Measurements from ENCODE around the gene CRYBB1. TPM values are rescaled to one million over a fixed set of nuclear protein-coding genes. Genes with fewer than 3 reads are reported as not detected.
A peak's percentile ranks its signal among the peaks of the same experiment; 100 is the strongest.

CRYBB1 gene
- total RNA-seq, 3 donors from 2014 or later (not counting 1 experiment from before 2014, with no cell fraction given) = not detected

DNA sequence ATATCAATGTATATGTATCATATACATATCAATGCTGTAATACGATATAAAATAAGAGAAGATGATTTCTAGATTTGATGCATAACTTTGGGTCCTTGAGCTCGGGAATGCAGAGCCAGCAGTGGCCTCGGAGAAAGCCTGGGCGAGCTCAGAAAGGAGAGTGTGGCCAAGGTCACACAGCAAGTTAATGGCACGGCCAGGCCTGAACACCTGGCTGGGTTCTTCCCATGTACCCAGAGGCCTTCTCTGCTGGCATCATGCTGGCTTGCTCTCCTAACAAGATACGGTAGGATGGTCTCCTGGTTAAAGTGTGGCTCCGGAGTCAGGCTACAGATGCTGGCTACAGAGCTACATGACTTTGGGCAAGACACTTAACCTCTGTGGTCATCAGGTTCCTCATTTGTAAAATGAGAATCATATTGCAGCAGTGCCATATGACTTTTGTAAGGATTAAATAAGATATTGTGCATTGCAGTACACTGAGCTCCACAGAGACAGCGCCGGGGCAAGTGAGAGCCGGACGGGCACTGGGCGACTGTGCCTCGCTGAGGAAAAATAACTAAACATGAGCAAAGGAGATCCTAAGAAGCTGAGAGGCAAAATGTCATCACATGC, 57.8 kb downstream of the CRYBB1 start:
- intact Hi-C loops (cut with micrococcal nuclease) = no loop called here
- no peak for TF ChIP-seq CTCF (IDR thresholded peaks at IDR 0.05)
- peaks cover 74 to 90% of the 10 kb centered on the region in 2 donors for H3K4me1 Mint-ChIP-seq
- H3K36me3 Mint-ChIP-seq = no peaks in the 10 kb centered on the region
- Histone ChIP-seq H3K9me3 (ENCODE audit: control insufficient read depth, insufficient read depth, low read length) (no peaks in the 10 kb centered on the region), H3K4me3 (ENCODE audit: low read length) (no peak overlapping the region), H3K27ac (ENCODE audit: low read length) (no peak overlapping the region), H3K36me3 (ENCODE audit: control insufficient read depth, insufficient read depth, low read length) (peaks cover 34% of the 10 kb centered on the region), H3K4me1 (ENCODE audit: control insufficient read depth, insufficient read depth, low read length) (peaks cover 80% of the 10 kb centered on the region), H3K27me3 (ENCODE audit: control insufficient read depth, insufficient read depth, low read length) (no peaks in the 10 kb centered on the region)
- H3K9me3 Mint-ChIP-seq = no peaks in the 10 kb centered on the region
- H3K27ac Mint-ChIP-seq = peak overlapping the region; percentile 81 to 87
- no peaks in the 10 kb centered on the region for H3K27me3 Mint-ChIP-seq (ENCODE audit: low read depth in 2 of 2)
- no peak for DNase-seq
- H3K4me3 Mint-ChIP-seq = peak overlapping the region; percentile 26
- 89% methylated on average over 13 of the region's 13 CpGs for WGBS (ENCODE audit: insufficient coverage)
- ATAC-seq = no peak

DNA sequence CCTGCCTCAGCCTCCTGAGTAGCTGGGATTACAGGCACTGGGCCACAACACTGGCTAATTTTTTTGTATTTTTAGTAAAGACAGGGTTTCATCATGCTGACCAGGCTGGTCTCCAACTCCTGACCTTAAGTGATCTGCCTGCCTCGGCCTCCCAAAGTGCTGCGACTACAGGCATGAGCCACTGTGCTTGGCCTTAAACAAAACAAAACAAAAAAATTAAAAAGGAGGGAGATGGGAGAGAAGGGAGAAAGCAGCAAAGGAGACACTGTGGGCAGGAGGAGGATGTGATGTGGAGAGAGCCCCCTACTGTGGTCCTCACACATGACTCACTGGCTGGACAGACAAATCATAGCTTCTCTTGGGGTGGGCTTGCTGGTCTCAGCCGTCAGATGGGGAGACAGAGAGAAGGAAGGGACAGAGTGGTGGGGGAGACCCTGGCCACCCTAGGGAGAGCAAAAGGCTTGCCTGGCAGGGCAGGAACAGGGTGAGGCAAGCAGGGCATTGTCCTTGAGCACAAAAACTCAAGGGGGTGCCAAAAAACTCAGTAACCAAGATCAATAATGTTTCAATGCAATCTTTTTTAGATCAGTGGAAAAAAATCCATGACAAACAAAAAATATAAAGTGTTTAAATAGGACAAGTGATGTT, 59.5 kb downstream of the CRYBB1 start:
- intact Hi-C loops (cut with micrococcal nuclease) = no loop called here
- no peak for TF ChIP-seq CTCF (IDR thresholded peaks at IDR 0.05)
- Histone ChIP-seq H3K27me3 (ENCODE audit: control insufficient read depth, insufficient read depth, low read length) (no peaks in the 10 kb centered on the region), H3K4me1 (ENCODE audit: control insufficient read depth, insufficient read depth, low read length) (peaks cover 79% of the 10 kb centered on the region), H3K4me3 (ENCODE audit: low read length) (no peak overlapping the region), H3K9me3 (ENCODE audit: control insufficient read depth, insufficient read depth, low read length) (no peaks in the 10 kb centered on the region), H3K36me3 (ENCODE audit: control insufficient read depth, insufficient read depth, low read length) (peaks cover 20% of the 10 kb centered on the region), H3K27ac (ENCODE audit: low read length) (no peak overlapping the region)
- Mint-ChIP-seq H3K27ac (peak overlapping the region; percentile 81 to 87), H3K4me3 (no peak overlapping the region), H3K9me3 (no peaks in the 10 kb centered on the region), H3K36me3 (no peaks in the 10 kb centered on the region), H3K4me1 (peaks cover 68 to 83% of the 10 kb centered on the region in 2 donors), H3K27me3 (ENCODE audit: low read depth in 2 of 2) (no peaks in the 10 kb centered on the region)
- DNase-seq (no peak), ATAC-seq (no peak)
- WGBS (ENCODE audit: insufficient coverage) = 90% methylated on average over 3 of the region's 3 CpGs

DNA sequence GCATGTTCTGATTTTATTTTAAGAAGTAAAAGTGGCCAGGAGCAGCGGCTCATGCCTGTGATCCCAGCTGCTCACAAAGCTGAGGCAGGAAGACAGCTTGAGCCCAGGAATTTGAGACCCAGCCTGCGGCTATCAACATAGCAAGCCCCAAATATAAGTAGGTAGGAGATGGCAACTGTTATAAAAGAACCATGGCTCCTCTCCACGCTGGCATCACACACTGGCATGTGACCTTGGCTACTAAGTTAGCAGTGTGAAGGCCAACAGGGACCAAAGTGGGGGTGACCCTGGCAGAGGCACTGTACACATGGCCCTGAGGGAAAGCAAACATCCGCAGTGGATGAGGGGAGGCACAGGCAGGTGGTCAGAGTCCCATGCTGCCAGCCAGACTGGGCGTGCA, 60.9 kb downstream of the CRYBB1 start:
- Mint-ChIP-seq H3K27ac (peak overlapping the region; percentile 81 to 87), H3K4me1 (peaks cover 66 to 80% of the 10 kb centered on the region in 2 donors), H3K9me3 (no peaks in the 10 kb centered on the region), H3K27me3 (ENCODE audit: low read depth in 2 of 2) (no peaks in the 10 kb centered on the region), H3K36me3 (no peaks in the 10 kb centered on the region), H3K4me3 (no peak overlapping the region)
- TF ChIP-seq CTCF (IDR thresholded peaks at IDR 0.05) = no peak
- WGBS (ENCODE audit: insufficient coverage) = 97% methylated on average over 5 of the region's 5 CpGs
- Histone ChIP-seq H3K27me3 (ENCODE audit: control insufficient read depth, insufficient read depth, low read length) (no peaks in the 10 kb centered on the region), H3K4me3 (ENCODE audit: low read length) (no peak overlapping the region), H3K27ac (ENCODE audit: low read length) (no peak overlapping the region), H3K36me3 (ENCODE audit: control insufficient read depth, insufficient read depth, low read length) (peaks cover 20% of the 10 kb centered on the region), H3K4me1 (ENCODE audit: control insufficient read depth, insufficient read depth, low read length) (peaks cover 80% of the 10 kb centered on the region), H3K9me3 (ENCODE audit: control insufficient read depth, insufficient read depth, low read length) (no peaks in the 10 kb centered on the region)
- ATAC-seq (no peak), DNase-seq (no peak)
- intact Hi-C loops (cut with micrococcal nuclease) = no loop called here

All from natural killer cell (primary cell).